ENCODE results near the gene GOSR2.

The GOSR2 gene

GRCh38 chr17:46889992-46890564 is 32.9 kb upstream of the GOSR2 start:
- in situ Hi-C loops (cut with MboI; ENCODE audit: low pct_unique_long_range_greater_than_20kb, low sequenced_read_pairs, unreplicated experiment) = loop anchor here (25.0 kb wide), 1 partner anchor 103 kb away; no protein-coding TSS in a partner anchor
- no peak for TF ChIP-seq CTCF (IDR thresholded peaks at IDR 0.05; ENCODE audit: extremely low read depth, insufficient read depth, missing control alignments)
- DNase-seq (ENCODE audit: low spot score) = no peak

- in situ Hi-C loops (cut with MboI; ENCODE audit: low pct_unique_long_range_greater_than_20kb, low sequenced_read_pairs, unreplicated experiment) = loop anchor here (25.0 kb wide), 1 partner anchor 103 kb away; no protein-coding TSS in a partner anchor
- DNase-seq (ENCODE audit: low spot score) = no peak
Observed at GRCh38 chr17:46890638-46891037, 32.3 kb upstream of the GOSR2 start.

GRCh38 chr17:46892192-46892703 is 30.7 kb upstream of the GOSR2 start:
- no peak for TF ChIP-seq CTCF (IDR thresholded peaks at IDR 0.05; ENCODE audit: extremely low read depth, insufficient read depth, missing control alignments)
- no peak for DNase-seq (ENCODE audit: low spot score)
- in situ Hi-C loops (cut with MboI; ENCODE audit: low pct_unique_long_range_greater_than_20kb, low sequenced_read_pairs, unreplicated experiment) = loop anchor here (25.0 kb wide), 1 partner anchor 105 kb away; no protein-coding TSS in a partner anchor

More at GRCh38 chr17:46890638-46891037, 32.3 kb upstream of the GOSR2 start:
- no peak for TF ChIP-seq CTCF (IDR thresholded peaks at IDR 0.05; ENCODE audit: extremely low read depth, insufficient read depth, missing control alignments)

GRCh38 chr17:46894024-46894423 is 28.9 kb upstream of the GOSR2 start:
- in situ Hi-C loops (cut with MboI; ENCODE audit: low pct_unique_long_range_greater_than_20kb, low sequenced_read_pairs, unreplicated experiment) = loop anchor here (25.0 kb wide), 1 partner anchor 107 kb away; no protein-coding TSS in a partner anchor

GRCh38 chr17:46894476-46895151 is 28.3 kb upstream of the GOSR2 start:
- DNase-seq (ENCODE audit: low spot score) = no peak
- in situ Hi-C loops (cut with MboI; ENCODE audit: low pct_unique_long_range_greater_than_20kb, low sequenced_read_pairs, unreplicated experiment) = loop anchor here (25.0 kb wide), 1 partner anchor 107 kb away; no protein-coding TSS in a partner anchor

More at GRCh38 chr17:46894024-46894423, 28.9 kb upstream of the GOSR2 start:
- no peak for DNase-seq (ENCODE audit: low spot score)
- no peak for TF ChIP-seq CTCF (IDR thresholded peaks at IDR 0.05; ENCODE audit: extremely low read depth, insufficient read depth, missing control alignments)

More at GRCh38 chr17:46894476-46895151, 28.3 kb upstream of the GOSR2 start:
- TF ChIP-seq CTCF (IDR thresholded peaks at IDR 0.05; ENCODE audit: extremely low read depth, insufficient read depth, missing control alignments) = no peak

Measured in GM13977 (cell line).